ENCODE results near the gene PCSK5.
"Not testable (repeated sequence)": the region's sequence is repeated elsewhere in the genome, so short reads cannot be mapped to it uniquely, and the experiment has no call there.

The PCSK5 gene

DNA sequence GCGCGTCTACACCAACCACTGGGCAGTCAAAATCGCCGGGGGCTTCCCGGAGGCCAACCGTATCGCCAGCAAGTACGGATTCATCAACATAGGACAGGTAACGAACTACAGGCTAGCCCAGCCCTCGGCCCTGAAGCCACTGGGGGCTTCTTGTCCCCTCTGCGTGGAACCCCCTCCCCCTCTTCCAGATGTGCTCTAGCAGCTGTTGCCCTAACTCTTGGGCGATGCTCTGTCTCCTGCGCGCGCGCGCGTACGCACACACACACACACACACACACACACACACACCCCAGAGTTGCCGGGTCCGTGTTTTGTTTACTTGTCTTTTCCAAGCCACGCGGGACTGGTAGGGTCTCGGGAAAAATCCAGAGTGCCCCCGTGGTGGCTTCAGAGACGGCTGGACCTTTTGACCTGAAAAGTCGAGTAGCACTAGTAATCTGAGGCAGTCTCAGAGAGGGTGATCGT is 836 bp downstream of the PCSK5 start:
- DNase-seq, result no peak

DNA sequence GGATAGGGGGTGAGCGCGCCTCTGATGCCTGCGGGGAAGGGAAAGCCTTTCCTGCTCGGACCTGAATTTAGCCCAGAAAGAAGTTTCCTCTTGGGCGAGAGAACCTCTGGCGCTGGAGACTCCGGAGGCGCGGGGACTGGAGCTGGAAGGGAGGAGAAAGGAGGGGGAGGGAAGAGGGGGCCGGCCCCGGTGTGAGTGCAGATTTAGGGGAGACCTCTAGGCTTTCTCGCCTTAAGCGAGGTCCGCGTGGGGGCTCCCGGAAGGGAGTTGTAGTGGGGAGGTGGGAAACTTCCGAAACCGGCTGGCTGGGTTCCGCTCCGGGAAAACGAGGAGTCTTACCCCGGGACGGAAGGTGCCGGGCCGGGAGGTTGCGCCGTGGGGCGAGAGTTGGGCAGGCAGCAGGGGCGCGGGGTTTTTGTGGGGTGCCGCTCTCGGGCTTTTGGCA is 1.3 kb downstream of the PCSK5 start:
- no peak for DNase-seq

- no peak for DNase-seq
Measured at GRCh38 chr9:75892216-75892911, 1.9 kb downstream of the PCSK5 start.

DNA sequence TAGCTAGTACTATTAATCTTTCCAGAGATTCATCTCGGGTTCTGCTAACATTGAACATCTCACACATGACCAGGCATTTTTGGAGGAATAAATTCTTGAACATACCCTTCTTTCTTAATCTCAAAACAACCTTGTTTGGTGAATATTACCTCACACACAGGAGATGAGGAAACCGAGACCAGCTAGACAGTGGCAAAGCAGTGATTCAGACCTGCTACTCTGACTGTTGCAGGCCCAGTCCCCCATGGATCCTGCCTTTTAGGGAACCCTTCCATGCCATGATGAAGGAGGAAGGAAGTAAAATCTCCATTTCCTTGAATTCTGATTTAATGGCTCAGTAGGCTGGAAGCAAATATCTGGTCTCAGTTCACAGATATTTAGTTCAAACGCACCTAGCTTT is 2.6 kb downstream of the PCSK5 start:
- no peak for DNase-seq

GRCh38 chr9:75894566-75894965 is 4.1 kb downstream of the PCSK5 start:
- no peak for DNase-seq

DNA sequence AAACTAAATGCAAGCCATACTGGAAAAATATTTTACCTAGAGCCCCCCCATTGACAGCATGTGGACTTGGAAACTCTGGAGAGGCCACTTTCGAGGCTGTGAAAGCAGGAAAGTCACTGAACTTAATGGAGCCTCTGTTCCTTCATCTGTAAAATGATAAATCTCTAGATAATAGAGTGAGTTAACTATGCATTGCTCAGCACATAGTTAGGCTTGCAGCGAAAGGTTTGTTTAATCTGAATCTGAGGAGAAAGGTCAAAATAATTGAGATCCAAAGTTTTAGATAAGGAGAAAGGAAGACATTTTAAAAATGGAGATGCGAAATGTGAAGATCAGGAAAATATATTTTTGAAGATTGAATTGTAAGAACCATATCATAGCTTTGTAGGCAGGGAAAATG is 4.6 kb downstream of the PCSK5 start:
- no peak for DNase-seq

DNA sequence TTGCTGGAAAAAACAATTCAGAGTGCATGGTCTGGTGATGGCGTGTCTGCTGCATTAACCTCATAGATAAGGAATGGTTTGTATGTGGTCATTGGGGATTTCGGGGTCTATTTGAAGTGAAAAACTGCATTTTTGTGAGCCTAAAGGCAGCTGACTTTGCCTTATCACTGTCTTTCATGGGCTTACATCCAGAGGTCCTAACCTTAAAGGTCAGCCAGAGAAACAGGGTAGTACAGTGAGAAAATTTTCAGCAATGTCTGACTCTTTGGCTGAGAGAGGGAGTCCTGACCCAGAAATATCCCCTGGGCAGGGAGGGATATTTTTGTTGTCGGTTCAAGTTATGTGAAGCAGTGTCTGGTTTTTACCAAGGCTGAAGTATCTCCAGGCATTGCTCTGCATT is 5.7 kb downstream of the PCSK5 start:
- DNase-seq, result no peak

GRCh38 chr9:75900893-75901524 is 10.5 kb downstream of the PCSK5 start:
- DNase-seq, result not testable (repeated sequence)

GRCh38 chr9:75903785-75904360 is 13.4 kb downstream of the PCSK5 start:
- no peak for DNase-seq

DNA sequence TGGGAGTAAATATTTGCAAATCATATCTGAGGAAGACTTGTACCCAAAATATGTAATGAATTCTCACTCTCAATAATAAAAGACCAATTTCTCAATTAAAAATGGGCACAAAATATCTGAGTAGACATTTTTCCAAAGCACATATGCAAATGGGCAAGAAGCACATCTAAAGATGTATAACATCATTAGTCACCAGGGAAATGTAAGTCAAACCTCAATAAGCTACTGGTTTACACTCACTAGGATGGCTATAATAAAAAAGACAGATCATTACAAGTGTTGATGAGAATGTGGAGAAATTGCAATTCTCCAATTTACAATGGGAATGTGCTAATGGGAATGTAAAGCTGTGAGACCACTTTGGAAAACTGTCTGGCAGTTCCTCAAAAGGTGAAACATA is 13.9 kb downstream of the PCSK5 start:
- DNase-seq, result no peak

- DNase-seq, result no peak
Measured at GRCh38 chr9:75906531-75906930, 16.1 kb downstream of the PCSK5 start.

- no peak for DNase-seq
Measured at GRCh38 chr9:75907329-75907728, 16.9 kb downstream of the PCSK5 start.

DNA sequence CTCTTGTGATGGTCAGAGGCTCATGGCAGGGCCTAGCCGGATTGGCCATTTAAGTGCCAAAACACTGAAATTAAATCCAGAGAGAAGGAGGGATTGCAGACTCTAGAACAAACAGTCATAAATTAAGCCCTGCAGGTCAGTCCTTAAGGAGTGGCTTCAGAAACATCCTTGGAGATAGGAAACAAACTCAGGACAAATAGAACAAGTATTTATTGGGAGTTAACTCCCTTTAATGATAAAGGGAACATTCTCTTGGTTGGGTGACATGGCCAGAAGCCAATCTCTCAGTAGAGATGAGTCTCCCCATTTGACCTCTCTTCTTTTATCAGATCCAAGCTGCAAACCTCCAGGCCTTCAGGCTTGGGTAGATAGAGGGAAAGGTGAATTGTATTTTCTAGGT is 17.4 kb downstream of the PCSK5 start:
- DNase-seq, result no peak

GRCh38 chr9:75909776-75910175 is 19.3 kb downstream of the PCSK5 start:
- no peak for DNase-seq

DNA sequence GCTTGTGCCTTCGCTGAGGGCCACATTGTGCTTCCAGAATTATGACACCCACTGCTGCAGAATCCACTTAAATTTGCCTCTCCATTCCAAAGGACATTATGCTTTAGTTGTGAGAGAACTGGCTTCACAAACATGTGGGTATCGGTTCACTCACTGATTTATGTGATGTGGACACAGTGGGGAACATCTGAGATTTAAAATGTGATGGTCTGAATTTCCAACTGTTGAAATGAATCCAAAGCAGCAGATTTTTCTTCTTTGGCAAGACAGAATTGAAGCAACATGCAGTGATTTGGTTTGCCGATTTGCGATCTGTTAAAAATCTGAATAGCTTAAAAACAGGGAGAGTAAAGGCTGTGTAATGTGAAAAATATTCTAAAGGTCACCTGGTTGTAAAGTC is 20.3 kb downstream of the PCSK5 start:
- no peak for DNase-seq

GRCh38 chr9:75911390-75911789 is 20.9 kb downstream of the PCSK5 start:
- no peak for DNase-seq

DNA sequence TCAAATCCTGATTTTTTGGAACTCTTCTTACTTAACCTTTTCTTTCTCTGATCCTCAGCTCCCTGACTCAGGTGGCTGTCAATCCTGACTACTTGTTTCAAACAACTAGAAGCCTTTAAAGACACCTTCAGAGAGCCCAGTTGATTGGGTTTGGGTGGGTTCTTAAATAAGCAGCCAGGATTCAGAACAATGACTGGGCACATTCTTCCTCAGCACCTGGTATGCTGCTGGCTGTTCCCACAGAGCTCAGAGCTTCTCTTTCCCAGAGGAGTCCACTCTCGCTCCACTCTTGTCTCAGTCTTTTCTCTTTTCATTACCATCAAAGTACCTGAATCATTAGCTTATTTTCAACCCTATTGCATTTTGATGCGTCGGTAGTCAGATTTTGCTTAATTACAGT is 22.5 kb downstream of the PCSK5 start:
- DNase-seq, result no peak

- DNase-seq, result no peak
Measured at GRCh38 chr9:75914002-75914401, 23.5 kb downstream of the PCSK5 start.

GRCh38 chr9:75914883-75915452 is 24.5 kb downstream of the PCSK5 start:
- no peak for DNase-seq

GRCh38 chr9:75918154-75918553 is 27.7 kb downstream of the PCSK5 start:
- DNase-seq, result no peak

DNA sequence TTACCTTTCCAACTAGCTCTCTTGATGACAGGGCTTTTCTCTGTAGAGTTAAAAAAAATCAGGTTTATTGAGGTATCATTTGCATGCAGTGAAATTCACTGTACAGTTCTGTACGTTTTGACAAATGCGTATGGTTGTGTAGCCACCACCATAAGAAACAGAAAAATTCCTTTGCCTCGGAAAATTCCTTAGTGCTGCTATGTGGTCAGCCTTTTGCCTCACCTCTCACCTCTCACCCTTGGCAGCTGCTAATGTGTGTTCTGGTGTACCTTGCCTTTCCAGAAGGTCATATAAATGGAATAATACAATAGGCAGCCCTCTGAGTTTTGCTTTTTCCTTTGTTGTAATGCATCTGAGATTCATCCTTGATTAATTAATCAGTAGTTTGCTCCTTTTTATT is 28.4 kb downstream of the PCSK5 start:
- DNase-seq, result no peak

- no peak for DNase-seq
Measured at GRCh38 chr9:75921391-75922127, 31.1 kb downstream of the PCSK5 start.

GRCh38 chr9:75926385-75926784 is 35.9 kb downstream of the PCSK5 start:
- DNase-seq, result no peak

Data from CD4-positive, alpha-beta T cell treated with Interleukin-15 for 1 hour (primary cell).